Endometrial microvascular endothelial cells (primary cell): ENCODE results near the gene DNAJB11. TPM values are rescaled to one million over a fixed set of nuclear protein-coding genes. Genes with fewer than 3 reads are reported as not detected.

ENCODE experiments used
- in situ Hi-C: cut with HindIII; loops from 2 replicates; pipeline ENCODE4 v1.10.0; 2017; ENCODE audit warnings: low sequenced_read_pairs, low pct_unique_long_range_greater_than_20kb; ENCODE audit errors: inconsistent ontology term
- total RNA-seq: library from RNA; depleted of rRNA; stranded (reverse); fragments of >200 nt; gene quantifications from one replicate; pipeline ENCODE4 v1.2.3, GENCODE V29; 2015; ENCODE audit errors: inconsistent ontology term

DNAJB11 gene
- total RNA-seq, 1 donor from 2014 or later = 78.0 TPM

DNA sequence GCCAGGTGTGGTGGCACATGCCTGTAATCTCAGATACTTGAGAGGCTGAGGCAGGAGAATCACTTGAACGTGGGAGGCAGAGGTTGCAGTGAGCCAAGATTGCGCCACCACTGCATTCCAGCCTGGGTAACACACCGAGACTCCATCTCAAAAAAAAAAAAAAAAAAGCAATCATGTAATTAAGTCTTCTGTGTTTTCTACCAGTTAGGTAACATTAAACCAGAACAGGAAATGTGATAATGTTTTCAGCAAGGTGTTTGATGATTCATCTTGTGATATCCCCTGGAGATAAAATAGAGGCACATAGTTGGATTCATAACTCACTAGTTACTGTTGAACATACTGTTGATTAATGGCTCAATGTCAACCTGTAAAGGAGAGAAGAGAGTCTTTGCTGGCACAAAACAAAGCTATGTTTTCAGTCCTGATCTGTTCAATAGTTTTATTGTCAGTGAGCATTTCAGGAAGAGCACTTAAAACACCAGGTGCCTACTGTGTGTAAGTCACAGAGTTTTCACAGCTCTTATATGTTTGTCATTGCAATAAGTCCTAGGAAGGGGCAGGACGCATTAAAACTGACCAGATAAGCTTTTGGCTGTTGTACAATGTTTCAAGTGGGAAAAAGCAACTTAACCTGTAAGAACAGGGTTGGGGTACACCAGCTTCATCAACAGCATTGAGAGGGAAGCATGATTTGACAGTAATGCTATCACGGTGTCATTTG, 19.5 kb downstream of the DNAJB11 start:
- in situ Hi-C loops = no loop called here

GRCh38 chr3:186590580-186591295, 20.2 kb downstream of the DNAJB11 start:
- in situ Hi-C loops = no loop called here

DNA sequence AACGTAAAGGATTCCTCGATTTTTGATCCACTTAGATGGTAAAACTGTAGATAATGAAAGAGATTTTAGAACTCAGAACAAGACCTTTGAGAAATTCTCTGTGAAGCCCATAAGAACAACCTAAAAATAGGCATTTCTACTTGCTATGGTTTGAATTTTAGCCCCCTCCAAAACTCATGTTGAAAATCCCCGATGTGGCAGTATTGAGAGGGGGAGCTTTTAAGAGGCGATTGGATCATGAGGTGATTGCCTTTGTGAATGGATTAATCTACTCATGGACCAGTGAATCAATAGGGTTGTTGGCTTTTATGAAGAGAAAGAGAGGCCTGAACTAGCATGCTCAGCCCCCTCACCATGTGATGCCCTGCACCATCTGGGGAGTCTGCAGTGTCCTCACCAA, 22.2 kb downstream of the DNAJB11 start:
- in situ Hi-C loops = no loop called here

GRCh38 chr3:186593862-186594261, 23.3 kb downstream of the DNAJB11 start:
- in situ Hi-C loops = no loop called here

DNA sequence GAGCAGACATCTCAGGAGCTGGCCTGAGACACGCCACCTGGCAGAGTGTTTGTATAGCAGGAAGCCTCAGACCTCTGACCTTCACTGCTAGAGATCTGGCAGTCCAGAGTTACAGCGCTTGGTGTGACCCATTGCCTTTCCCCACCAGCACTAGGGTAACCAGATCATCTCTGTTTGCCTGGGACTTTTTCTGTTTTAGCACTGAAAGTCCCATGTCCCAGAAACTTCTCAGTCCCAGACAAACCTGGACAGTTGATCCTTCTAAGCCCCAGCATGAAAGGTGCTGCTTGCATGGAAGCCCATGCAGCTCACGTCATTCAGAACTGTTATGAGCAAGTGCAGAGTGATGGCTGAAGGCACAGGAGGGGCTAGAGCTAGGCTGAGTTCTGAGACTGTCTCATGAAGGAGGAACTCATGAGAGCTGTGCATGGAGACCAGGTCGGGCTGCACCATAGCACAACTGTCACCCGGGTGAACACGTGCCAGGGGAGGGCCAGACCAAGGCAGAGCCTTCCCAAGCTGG, 24.1 kb downstream of the DNAJB11 start:
- in situ Hi-C loops = no loop called here

- in situ Hi-C loops = no loop called here
These were observed 26.2 kb downstream of the DNAJB11 start for GRCh38 chr3:186596568-186597287.

DNA sequence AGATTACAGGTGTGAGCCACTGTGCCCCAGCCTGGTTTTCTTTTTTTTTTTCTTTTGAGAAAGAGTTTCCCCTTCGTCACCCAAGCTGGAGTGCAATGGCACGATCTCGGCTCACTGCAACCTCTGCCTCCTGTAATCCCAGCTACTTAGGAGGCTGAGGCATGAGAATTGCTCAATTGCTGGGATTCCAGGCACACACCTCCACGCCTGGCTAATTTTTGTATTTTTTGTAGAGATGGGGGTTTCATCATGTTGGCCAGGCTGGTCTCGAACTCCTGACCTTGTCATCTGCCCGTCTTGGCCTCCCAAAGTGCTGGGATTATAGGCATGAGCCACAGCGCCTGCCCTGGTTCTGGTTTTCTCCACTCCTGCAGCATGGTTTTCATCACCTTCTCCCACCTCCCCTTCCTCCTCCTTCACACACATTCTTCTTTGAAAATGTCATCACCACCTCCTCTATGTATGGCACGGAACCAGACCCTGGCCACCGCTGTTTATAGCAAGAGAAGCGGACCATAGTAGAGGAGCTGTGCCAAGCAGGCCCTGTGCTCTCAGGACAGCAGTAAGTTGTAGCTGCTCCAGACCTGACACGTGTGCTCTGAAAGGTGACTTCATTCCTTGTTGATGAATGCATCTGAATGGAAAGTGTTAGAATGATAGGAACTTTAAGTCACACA, 27.7 kb downstream of the DNAJB11 start:
- in situ Hi-C loops = no loop called here

DNA sequence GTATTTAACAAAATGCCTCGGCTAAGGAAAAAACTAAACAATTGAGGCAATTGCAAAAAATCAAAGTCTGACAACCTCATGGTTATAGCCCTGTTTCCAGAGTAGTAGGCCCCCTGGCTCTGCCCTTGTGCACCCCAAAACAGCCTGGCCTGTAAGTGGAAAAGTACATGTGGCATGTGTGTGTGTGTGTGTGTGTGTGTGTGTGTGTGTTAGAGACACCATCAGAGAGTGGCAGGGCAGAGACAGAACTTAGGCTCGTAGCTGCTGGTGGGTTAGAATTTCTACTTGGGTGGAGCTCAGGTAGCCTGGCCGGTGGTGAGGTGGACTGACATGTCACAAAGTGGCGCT, 28.2 kb downstream of the DNAJB11 start:
- in situ Hi-C loops = no loop called here

GRCh38 chr3:186599142-186599784, 28.7 kb downstream of the DNAJB11 start:
- in situ Hi-C loops = no loop called here

GRCh38 chr3:186599785-186600166, 29.3 kb downstream of the DNAJB11 start:
- in situ Hi-C loops = no loop called here

DNA sequence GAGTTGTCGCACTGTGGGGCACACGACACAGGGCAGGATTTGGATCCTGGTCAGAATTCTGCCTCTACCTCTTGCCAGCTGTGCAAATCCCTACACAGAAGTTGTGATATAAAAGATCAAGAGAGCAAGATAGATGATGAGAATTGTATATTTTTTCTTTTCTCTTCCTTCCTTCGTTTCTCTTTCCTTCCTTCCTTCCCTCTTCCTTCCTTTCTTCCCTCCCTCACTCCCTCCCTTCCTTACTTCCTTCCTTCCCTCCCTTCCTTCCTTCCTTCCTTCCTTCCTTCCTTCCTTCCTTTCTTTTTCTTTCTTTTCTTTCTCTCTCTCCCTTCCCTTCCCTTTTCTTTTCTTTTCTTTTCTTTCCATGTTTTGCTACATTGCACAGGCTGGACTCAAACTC, 30.4 kb downstream of the DNAJB11 start:
- in situ Hi-C loops = no loop called here

- in situ Hi-C loops = no loop called here
These were observed 32.6 kb downstream of the DNAJB11 start for GRCh38 chr3:186603159-186603558.

DNA sequence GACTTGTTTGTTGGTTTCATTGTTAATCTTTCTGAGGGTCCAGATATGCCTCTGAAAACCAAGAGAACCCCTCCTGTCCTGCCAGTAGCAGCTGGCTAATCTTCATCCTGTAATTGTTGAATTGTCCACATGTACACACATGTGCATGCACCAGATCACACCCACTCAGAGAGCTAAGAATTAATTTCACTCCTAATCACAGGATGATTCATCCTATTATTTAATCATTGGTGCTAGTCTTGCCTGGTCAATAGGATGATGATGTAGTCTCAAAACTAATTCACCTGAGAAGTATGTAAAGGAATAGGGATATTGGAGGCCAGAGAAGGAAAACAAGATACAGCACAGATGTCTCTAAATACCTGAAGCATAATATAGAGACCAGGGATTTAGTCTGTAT, 34.6 kb downstream of the DNAJB11 start:
- in situ Hi-C loops = no loop called here

DNA sequence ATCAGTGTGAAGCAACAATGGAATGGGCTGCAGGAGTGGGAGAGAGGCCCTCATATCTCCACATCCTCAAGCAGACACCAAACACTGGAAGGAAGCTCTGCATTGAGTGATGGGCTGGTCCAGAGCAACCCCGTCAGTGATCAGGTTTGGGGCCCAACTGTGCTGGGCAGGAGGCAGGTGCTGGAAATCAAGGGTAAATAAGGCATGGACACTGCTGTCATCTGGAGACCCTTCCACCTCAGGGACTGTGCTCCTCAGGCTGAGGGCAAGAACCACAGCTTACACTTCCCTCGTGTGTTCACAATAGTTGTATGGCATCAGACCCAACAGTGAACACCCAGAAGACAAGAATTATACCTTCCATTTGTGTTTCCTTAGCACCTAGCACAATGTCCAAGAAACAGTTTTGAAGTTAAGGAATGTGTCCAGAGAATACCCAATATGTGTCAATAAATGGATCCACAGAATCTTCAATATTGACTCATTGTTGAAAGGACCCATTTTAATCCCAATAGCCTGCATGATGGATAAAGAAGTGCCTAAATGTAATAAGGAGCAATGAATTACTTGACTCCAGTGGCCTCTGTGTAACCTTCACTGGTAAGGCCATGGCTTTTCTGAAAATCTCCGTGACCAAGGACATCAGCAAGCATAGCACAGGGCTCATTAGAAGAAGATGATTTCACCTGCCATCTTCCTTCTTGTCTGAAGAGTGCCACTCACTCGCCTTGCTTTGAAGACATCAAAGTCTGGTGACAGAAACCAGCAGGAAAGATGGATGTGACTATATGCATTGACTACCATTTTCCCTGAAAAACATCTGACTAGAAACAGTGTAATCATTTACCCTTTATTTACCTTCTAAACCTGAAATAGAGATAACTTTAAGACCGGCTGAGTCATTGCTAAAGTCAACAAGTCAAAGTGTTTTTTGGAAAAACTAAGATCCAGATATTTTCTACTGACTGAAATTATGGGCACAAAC, 35.3 kb downstream of the DNAJB11 start:
- in situ Hi-C loops = no loop called here

GRCh38 chr3:186608624-186609215, 38.2 kb downstream of the DNAJB11 start:
- in situ Hi-C loops = no loop called here

DNA sequence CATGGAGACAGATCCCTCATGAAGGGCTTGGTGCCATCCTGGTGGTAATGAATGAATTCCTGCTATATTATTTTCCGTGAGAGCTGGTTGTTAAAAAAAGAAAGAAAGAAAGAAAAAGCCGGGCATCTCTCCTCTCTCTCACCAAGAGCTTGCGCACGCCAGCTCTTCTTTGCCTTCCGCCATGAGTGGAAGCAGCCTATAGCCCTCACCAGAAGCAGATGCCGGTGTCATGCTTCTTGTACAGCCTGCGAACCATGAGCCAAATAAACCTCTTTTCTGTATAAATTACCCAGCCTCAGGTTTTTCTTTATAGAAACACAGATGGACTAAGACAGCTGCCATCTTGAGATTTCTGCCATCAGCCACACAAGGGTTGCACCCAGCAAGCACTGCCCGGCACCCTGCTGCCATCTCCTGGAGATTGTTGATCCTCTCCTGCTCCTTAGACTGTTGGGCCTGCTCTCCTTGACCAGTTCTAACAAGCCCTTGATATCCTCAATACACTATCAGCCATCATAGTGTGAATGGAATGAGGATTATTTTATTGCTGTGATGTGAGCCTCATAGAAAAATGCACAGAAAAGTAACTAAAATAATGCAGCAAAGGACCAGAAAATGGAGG, 38.8 kb downstream of the DNAJB11 start:
- in situ Hi-C loops = no loop called here

DNA sequence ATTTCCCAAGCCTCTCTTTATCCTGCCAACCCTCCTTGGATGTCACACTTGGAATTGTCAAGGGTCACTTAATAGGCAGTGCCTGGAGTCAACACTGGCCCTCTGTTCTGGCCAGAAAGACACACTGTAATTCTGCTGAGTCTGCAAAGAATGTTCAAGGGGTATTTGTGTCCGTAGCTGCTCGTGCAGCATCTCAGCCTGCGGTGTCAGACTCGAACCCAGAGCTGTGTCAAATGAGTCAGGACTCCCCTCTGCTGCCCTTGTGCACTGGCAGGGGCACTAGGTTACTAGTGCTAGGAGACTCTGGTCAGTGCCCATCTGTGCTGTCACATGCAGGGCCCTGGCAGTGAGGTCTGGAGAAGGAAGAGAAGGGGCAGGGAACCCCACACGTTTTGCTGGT, 41.5 kb downstream of the DNAJB11 start:
- in situ Hi-C loops = no loop called here
